HepG2 (cell line): Measurements from ENCODE around the gene CES1. TPM values are rescaled to one million over a fixed set of nuclear protein-coding genes. Genes with fewer than 3 reads are reported as not detected.

Source experiments
- ATAC-seq: fragments of 200-7000 bp; cut with Tn5 transposase; 3 replicates; pipeline ENCODE4 v1.9.1; 2020; ENCODE audit warnings: mild to moderate bottlenecking, moderate library complexity
- BruUV-seq: library from RNA; stranded (reverse); fragments of 400-500 nt; replicated peaks from 2 replicates; lab custom pipeline; 2021; lab: Mats Ljungman, UMichigan
- CTCF ChIA-PET: fragments of 300-600 bp; formaldehyde crosslinking; extraction: SDS; loops from one replicate; lab custom pipeline; 2021; ENCODE audit warnings: low total read pairs, inconsistent platforms, low intra/inter-chr PET ratio; lab: Yijun Ruan, JAX
- POLR2A ChIA-PET: fragments of 350-600 bp; sonication (Branson Sonifier 250); formaldehyde crosslinking; loops from one replicate; lab custom pipeline; 2020; ENCODE audit warnings: antibody characterized with exemption, inconsistent platforms; lab: Yijun Ruan, JAX
- DNase-seq: peaks from one replicate; pipeline ENCODE4 v3.0.0-alpha.2; 2015; ENCODE audit warnings: low spot score
- FAIRE-seq: peaks from 3 replicates; lab custom pipeline; 2011; peaks lifted over from hg19 to GRCh38; lab: Jason Lieb, UNC
- H2AFZ ChIP-seq: one replicate; pipeline ENCODE4 v1.6.1; 2011; ENCODE audit warnings: low read length, inconsistent platforms
- H3K27ac ChIP-seq: fragments of 300-600 bp; 3 replicates; pipeline ENCODE4 v1.8.0; 2011; ENCODE audit warnings: mixed run types, mild to moderate bottlenecking, mixed read lengths, low read length, inconsistent platforms; ENCODE audit not compliant: insufficient read depth; ENCODE audit errors: extremely low read length
- H3K27me3 ChIP-seq, 2 experiments: fragments of 200-600 bp in 1 of 2; 2 replicates in 1 of 2; 3 replicates in 1 of 2; pipeline versions ENCODE4 v1.6.0 to v1.8.0; 2011; ENCODE audit warnings: low read length in 2 of 2, mild to moderate bottlenecking in 2 of 2, moderate library complexity in 2 of 2, inconsistent platforms in 1 of 2; ENCODE audit not compliant: insufficient read depth in 2 of 2, control insufficient read depth in 1 of 2
- H3K36me3 ChIP-seq, 2 experiments: fragments of 200-600 bp in 1 of 2; replicated peaks in 1 of 2; 2 replicates in 1 of 2; 3 replicates in 1 of 2; pipeline versions ENCODE4 v1.5.1 to v1.8.0; 2011; ENCODE audit warnings: low read length in 2 of 2, inconsistent platforms in 1 of 2; ENCODE audit not compliant: insufficient read depth in 2 of 2, control insufficient read depth in 1 of 2
- H3K4me1 ChIP-seq: 2 replicates; pipeline ENCODE4 v1.5.1; 2012; ENCODE audit warnings: low read length, inconsistent platforms; ENCODE audit not compliant: insufficient read depth
- H3K4me2 ChIP-seq: 2 replicates; pipeline ENCODE4 v1.6.0; 2011; ENCODE audit warnings: low read depth, low read length, inconsistent platforms
- H3K4me3 ChIP-seq, 3 experiments: fragments of 200-600 bp in 1 of 3; sonication (generic), shearing (Covaris generic) in 1 of 3; replicated peaks in 1 of 3; 2 replicates each; pipeline ENCODE4 v1.5.1; 2011 to 2016; ENCODE audit warnings: low read length in 3 of 3, inconsistent platforms in 2 of 3, low read depth in 2 of 3, mild to moderate bottlenecking in 2 of 3, control low read depth in 1 of 3, mixed read lengths in 1 of 3; ENCODE audit not compliant: insufficient read depth in 1 of 3
- H3K79me2 ChIP-seq: one replicate; pipeline ENCODE4 v1.6.1; 2011; ENCODE audit warnings: low read length, inconsistent platforms; ENCODE audit not compliant: insufficient read depth
- H3K9ac ChIP-seq: 2 replicates; pipeline ENCODE4 v1.6.0; 2011; ENCODE audit warnings: mild to moderate bottlenecking, low read depth, low read length, inconsistent platforms; ENCODE audit not compliant: insufficient read depth
- H3K9me3 ChIP-seq: 2 replicates; pipeline ENCODE4 v1.5.1; 2012; ENCODE audit warnings: mild to moderate bottlenecking, low read length
- H4K20me1 ChIP-seq: 2 replicates; pipeline ENCODE4 v1.6.0; 2011; ENCODE audit warnings: inconsistent platforms, mild to moderate bottlenecking, low read length, moderate library complexity; ENCODE audit not compliant: insufficient read depth
- EP300 ChIP-seq, 3 experiments: sonication (generic) in 1 of 3; formaldehyde crosslinking in 1 of 3; IDR thresholded peaks; 2 replicates each; pipeline versions ENCODE4 v1.5.1 to v1.6.1; 2011 to 2020; ENCODE audit warnings: low read depth in 2 of 3, low read length in 2 of 3, borderline replicate concordance in 1 of 3, improper control_type of control experiment in 1 of 3, mild to moderate bottlenecking in 1 of 3, missing genetic modification reagents in 1 of 3, moderate library complexity in 1 of 3
- HMG20B ChIP-seq: conservative IDR thresholded peaks from 2 replicates; pipeline ENCODE4 v1.6.1; 2016; ENCODE audit warnings: missing genetic modification reagents, missing compliant biosample characterization
- HOXA5 ChIP-seq: sonication (generic); formaldehyde crosslinking; IDR thresholded peaks from 2 replicates; pipeline ENCODE4 v1.4.0; 2020; ENCODE audit warnings: missing genetic modification reagents
- MAZ ChIP-seq, 2 experiments: sonication (generic) in 1 of 2; formaldehyde crosslinking in 1 of 2; IDR thresholded peaks; 2 replicates each; pipeline versions ENCODE4 v1.5.0 to v1.6.1; 2012 to 2020; ENCODE audit warnings: low read depth in 2 of 2, mild to moderate bottlenecking in 2 of 2, borderline replicate concordance in 1 of 2, improper control_type of control experiment in 1 of 2, low read length in 1 of 2, missing genetic modification reagents in 1 of 2, moderate library complexity in 1 of 2
- MIXL1 ChIP-seq: IDR thresholded peaks from 2 replicates; pipeline ENCODE4 v1.6.1; 2016
- MZF1 ChIP-seq: sonication (generic); formaldehyde crosslinking; IDR thresholded peaks from 2 replicates; pipeline ENCODE4 v1.8.1; 2023; ENCODE audit warnings: mild to moderate bottlenecking, missing genetic modification reagents, borderline replicate concordance
- NAIF1 ChIP-seq: sonication (generic); formaldehyde crosslinking; IDR thresholded peaks from 2 replicates; pipeline ENCODE4 v1.5.0; 2020; ENCODE audit warnings: mild to moderate bottlenecking, missing genetic modification reagents, borderline replicate concordance
- SNAPC4 ChIP-seq: sonication (generic); formaldehyde crosslinking; IDR thresholded peaks from 2 replicates; pipeline ENCODE4 v1.4.0; 2020; ENCODE audit warnings: mild to moderate bottlenecking, missing genetic modification reagents
- SRY ChIP-seq: sonication (generic); formaldehyde crosslinking; IDR thresholded peaks from 2 replicates; pipeline ENCODE4 v1.8.0; 2022; ENCODE audit warnings: mild to moderate bottlenecking, missing genetic modification reagents
- ZBTB4 ChIP-seq: sonication (generic); formaldehyde crosslinking; IDR thresholded peaks from 2 replicates; pipeline ENCODE4 v1.4.0; 2020; ENCODE audit warnings: missing genetic modification reagents, mild to moderate bottlenecking, borderline replicate concordance
- ZMYM3 ChIP-seq: sonication (generic); formaldehyde crosslinking; IDR thresholded peaks from 2 replicates; pipeline ENCODE4 v1.5.1; 2020; ENCODE audit warnings: mild to moderate bottlenecking, missing genetic modification reagents
- ZNF552 ChIP-seq: sonication (generic); formaldehyde crosslinking; IDR thresholded peaks from 2 replicates; pipeline ENCODE4 v1.9.0; 2022; ENCODE audit warnings: missing genetic modification reagents, mild to moderate bottlenecking, borderline replicate concordance
- ZNF768 ChIP-seq: sonication (generic); formaldehyde crosslinking; IDR thresholded peaks from 2 replicates; pipeline ENCODE4 v1.4.0; 2020; ENCODE audit warnings: missing genetic modification reagents
- ZNF777 ChIP-seq: sonication (generic); formaldehyde crosslinking; IDR thresholded peaks from 2 replicates; pipeline ENCODE4 v1.4.0; 2020; ENCODE audit warnings: missing genetic modification reagents
- WGBS: methylation state at CpG from one replicate; pipeline ENCODE4 v1.1.6; 2017; ENCODE audit warnings: low lambda C conversion rate; 5-methylcytosine and 5-hydroxymethylcytosine counted together
- in situ Hi-C: cut with HindIII; loops from 2 replicates; pipeline ENCODE4 v1.10.0; 2017; ENCODE audit warnings: low pct_unique_long_range_greater_than_20kb; ENCODE audit not compliant: extremely low pct_ligation_motif_present
- intact Hi-C: fragments of 100-400 bp; cut with micrococcal nuclease; formaldehyde crosslinking; loops from one replicate; pipeline ENCODE4 v1.10.0; 2022; ENCODE audit not compliant: unreplicated experiment
- polyA plus RNA-seq, 8 experiments: library from polyadenylated mRNA; depleted of rRNA in 3 of 8; stranded (reverse) in 7 of 8; unstranded in 1 of 8; fragments of >200 nt; fragmentation: Illumina TruSeq in 4 of 8; extraction: Trizol in 4 of 8; gene quantifications; 2 replicates each; pipeline versions ENCODE4 v1.2.1 to v1.2.3, GENCODE V29; 2011 to 2016; ENCODE audit warnings: low read depth in 4 of 8, missing spikeins in 1 of 8, mixed read lengths in 1 of 8; ENCODE audit not compliant: insufficient read depth in 1 of 8
- total RNA-seq, 5 experiments: library from RNA; depleted of rRNA; stranded (reverse); fragments of >200 nt; fragmentation: Illumina TruSeq; extraction: Trizol; gene quantifications; 2 replicates each; pipeline ENCODE4 v1.2.3, GENCODE V29; 2016; ENCODE audit warnings: low read depth in 1 of 5

The CES1 gene
- total and polyA plus RNA-seq, 2 of the 13 experiments (the other 11 are each of a cell fraction or from before 2014, with no cell fraction given) = 136 to 198 TPM

DNA sequence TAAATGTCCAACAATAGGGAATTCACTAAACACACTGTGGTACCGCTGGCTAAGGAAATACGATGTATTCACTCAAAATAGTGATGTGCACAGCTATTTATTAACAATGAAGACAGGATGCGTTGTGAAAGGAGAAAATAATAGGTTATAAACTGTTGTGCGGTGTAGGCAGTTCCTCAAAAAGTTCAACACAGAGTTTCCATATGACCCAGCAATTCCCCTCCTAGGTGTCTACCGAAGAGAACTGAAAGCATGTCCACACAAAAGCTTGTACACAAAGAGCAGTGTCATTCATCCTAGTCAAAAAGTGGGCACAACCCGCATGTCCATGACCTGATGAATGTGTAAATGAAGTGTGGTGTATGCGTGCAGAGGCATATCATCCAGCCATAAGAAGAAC lies 1.2 kb upstream of the CES1 start (continued):
- TF ChIP-seq NAIF1 (CRISPR knock-in tag) (no peak), SNAPC4 (CRISPR knock-in tag) (no peak), EP300 (IDR thresholded peaks at IDR 0.05; ENCODE audit: low read depth in 2 of 2, low read length in 2 of 2) (no peak), EP300 (CRISPR knock-in tag; IDR thresholded peaks at IDR 0.05; ENCODE audit: borderline replicate concordance) (no peak)

DNA sequence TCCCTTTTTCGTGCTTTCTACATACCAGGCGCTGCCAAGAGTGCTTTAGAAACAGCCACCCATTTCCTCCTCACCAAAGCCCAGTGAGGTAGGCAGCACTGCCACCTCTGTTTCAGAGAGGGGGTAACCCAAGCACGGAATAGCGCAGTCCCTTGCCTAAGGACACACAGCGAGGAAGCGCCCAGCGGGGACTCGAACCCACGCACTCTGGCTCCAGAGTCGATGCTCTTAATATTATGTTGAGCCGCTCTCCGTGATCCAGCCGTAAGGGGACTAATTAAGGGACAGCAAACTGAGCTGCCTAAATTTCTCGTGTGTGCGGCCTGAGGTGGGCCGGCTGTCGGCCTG lies 497 bp downstream of the CES1 start:
- BruUV-seq = TSS peak; percentile 76
- Histone ChIP-seq H3K36me3 (peaks cover 0 to 10% of the 10 kb centered on the region in 2 experiments; a peak in 2 of 5 replicates), H2AFZ (no peak overlapping the region), H3K27ac (peak overlapping the region; percentile 80), H3K4me3 (peak overlapping the region; percentile 69 to 77 (median 74)), H3K4me1 (peaks cover 54% of the 10 kb centered on the region), H3K9me3 (no peaks in the 10 kb centered on the region), H3K9ac (peak overlapping the region; percentile 68), H3K79me2 (no peaks in the 10 kb centered on the region), H3K27me3 (no peaks in the 10 kb centered on the region), H3K4me2 (peak overlapping the region; percentile 83), H4K20me1 (no peaks in the 10 kb centered on the region)
- DNase-seq (peak; percentile 10), FAIRE-seq (no peak), ATAC-seq (peak; percentile 6)
- ChIA-PET CTCF (no interaction called here), POLR2A (interaction anchor here (0.6 to 1.8 kb wide), 3 partner anchors 72 to 146 kb away, joined by 3 to 6 read pairs (median 4); no protein-coding TSS in a partner anchor)
- in situ Hi-C loops = loop anchor here (5.0 kb wide), 1 partner anchor 70 kb away; no protein-coding TSS in a partner anchor
- 3% methylated on average over 12 of the region's 17 CpGs for WGBS
- intact Hi-C loops = loop anchor here (2.0 kb wide), 1 partner anchor 72 kb away; no protein-coding TSS in a partner anchor
- TF ChIP-seq ZBTB4 (CRISPR knock-in tag) (no peak), ZNF777 (CRISPR knock-in tag) (0 out of 2 replicates have a peak, but pooled peaks have one; percentile 18), ZMYM3 (CRISPR knock-in tag) (peak; percentile 67), HOXA5 (CRISPR knock-in tag) (no peak), SRY (CRISPR knock-in tag) (no peak), MAZ (IDR thresholded peaks at IDR 0.05; ENCODE audit: borderline replicate concordance, low read depth, low read length) (0 out of 2 replicates have a peak, but pooled peaks have one; percentile 13), MAZ (CRISPR knock-in tag; IDR thresholded peaks at IDR 0.05; ENCODE audit: low read depth) (no peak), MZF1 (CRISPR knock-in tag) (no peak), ZNF552 (no peak), HMG20B (CRISPR knock-in tag) (no peak), MIXL1 (CRISPR knock-in tag) (0 out of 2 replicates have a peak, but pooled peaks have one; percentile 5), ZNF768 (CRISPR knock-in tag) (peak; percentile 72)
